ENCODE data around the gene SFI1.

DNA sequence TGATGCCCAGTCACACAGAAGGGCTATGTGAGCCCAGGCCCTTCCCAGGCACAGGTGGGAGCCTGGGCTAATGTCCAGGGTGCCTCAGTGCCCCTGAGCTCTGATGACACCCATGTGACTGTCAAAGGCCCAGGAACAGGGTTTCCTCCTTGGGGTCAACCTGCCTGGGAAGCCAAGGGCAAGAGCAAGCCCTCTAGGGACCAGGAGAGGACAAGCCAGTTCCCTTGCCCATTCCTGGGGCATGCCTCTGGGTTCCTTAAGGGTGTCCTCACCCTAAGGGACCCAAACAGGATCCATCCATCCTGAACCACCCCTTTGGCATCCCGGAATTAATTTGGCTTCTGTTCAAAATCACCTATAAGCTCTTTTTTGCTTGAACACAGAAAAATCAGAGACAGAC is 126.6 kb downstream of the SFI1 start:
- TF ChIP-seq, protein P1, sequence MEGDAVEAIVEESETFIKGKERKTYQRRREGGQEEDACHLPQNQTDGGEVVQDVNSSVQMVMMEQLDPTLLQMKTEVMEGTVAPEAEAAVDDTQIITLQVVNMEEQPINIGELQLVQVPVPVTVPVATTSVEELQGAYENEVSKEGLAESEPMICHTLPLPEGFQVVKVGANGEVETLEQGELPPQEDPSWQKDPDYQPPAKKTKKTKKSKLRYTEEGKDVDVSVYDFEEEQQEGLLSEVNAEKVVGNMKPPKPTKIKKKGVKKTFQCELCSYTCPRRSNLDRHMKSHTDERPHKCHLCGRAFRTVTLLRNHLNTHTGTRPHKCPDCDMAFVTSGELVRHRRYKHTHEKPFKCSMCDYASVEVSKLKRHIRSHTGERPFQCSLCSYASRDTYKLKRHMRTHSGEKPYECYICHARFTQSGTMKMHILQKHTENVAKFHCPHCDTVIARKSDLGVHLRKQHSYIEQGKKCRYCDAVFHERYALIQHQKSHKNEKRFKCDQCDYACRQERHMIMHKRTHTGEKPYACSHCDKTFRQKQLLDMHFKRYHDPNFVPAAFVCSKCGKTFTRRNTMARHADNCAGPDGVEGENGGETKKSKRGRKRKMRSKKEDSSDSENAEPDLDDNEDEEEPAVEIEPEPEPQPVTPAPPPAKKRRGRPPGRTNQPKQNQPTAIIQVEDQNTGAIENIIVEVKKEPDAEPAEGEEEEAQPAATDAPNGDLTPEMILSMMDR (IDR thresholded peaks at IDR 0.05; ENCODE audit: insufficient read depth, low read depth, low read length): no peak
- TF ChIP-seq EZH2 (IDR thresholded peaks at IDR 0.05; ENCODE audit: insufficient read depth, low read length): no peak
